Activated effector memory CD4-positive, alpha-beta T cell treated with anti-CD3 and anti-CD28 coated beads, Interleukin-2, amount 50 U/mL, for 16 hours (primary cell): ENCODE results near the gene HHATL.

Experiments
- DNase-seq: peaks from one replicate; pipeline ENCODE4 v3.0.0-alpha.2; 2020

The HHATL gene

GRCh38 chr3:42683875-42684598 lies 18.6 kb downstream of the HHATL start:
- DNase-seq: peak; percentile 67

DNA sequence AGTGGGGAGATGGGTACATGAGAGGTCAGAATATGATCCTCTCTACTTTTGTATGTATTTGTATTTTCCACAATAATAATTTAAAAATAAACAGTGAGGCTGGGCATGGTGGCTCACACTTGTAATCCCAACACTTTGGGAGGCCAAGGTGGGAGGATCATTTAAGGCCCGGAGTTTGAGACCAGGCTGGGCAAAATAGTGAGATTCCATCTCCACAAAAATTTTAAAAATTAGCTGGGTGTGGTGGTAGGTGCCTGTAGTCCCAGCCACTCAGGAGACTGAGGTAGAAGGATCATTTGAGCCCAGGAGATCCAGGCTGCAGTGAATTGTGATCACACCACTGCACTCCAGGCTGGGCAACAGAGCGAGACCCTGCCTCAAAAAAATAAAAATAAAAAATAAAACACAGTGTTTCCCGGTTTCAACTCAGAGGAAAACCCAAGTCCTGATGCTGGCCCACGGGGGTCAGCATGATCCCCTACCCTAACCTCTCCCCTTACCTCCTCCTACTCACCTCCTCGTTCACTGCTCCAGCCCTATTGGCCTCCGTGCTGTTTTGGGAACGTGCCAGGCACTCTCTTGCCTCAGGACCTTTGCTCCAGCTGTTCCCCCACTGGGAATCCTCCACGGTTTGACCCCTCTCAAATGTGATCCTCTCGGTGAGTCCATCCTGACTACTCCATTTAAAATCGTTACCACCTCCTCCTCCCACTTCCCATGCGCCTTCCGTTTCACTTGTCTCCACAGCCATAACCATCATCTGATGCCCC lies 20.1 kb downstream of the HHATL start:
- DNase-seq: no peak

GRCh38 chr3:42681361-42682038 lies 21.1 kb downstream of the HHATL start:
- no peak for DNase-seq

DNA sequence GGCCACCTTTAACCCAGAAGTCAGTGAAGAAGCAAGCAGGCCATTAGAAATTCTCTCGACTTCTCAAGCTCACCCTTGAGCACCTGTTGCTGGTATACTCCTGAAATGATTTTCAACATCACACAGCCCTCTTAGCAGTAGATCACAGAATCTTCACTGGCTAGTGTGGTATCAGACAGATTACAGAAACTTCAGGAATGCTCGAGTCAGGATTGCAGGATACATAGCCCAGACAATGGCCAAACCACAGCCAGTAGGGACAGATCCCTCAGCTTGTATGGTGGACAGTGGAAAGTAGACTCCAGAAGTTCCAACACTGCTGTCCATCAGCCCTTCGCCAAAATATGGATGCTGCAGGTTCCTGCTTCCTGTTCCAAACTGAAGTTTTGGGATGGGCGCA lies 21.8 kb downstream of the HHATL start:
- no peak for DNase-seq

DNA sequence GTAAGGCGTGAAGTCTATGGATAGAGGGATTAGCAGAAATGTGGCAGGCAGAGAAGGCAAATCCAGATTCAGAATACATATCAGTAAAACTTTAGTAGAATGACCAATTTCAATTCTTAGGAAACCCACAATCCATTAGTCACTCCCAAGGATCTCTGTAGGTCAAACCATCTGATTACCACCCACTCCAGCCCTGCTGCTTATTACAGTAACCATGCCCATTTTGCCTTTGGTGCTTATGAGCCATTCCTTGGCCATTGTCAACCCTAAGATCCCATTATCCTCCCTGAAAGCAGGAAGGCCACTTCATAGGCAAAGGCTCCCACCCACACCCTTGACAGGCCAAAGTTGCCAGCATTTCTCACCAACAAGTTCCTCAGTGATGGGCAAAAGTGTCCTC lies 22.3 kb downstream of the HHATL start:
- no peak for DNase-seq

DNA sequence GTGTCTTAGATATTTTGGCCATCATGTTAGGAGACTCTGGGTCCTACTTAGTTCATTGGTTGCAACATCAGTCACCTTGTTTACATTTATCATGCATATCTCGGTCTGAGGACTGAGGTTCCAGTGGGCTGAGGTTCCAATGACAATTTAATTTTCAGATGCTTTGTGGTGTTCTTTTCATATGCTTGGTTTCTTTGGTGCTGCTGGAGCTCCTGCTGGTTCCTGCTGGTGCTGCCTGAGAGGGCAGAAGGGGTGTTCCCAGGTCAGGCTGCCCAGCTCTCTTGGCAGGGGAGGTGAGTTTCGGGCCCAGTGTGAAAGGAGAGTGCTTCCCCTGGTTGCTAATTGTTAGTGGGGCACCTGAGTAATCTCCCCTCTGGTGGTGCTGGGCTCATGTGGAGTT lies 24.2 kb downstream of the HHATL start:
- DNase-seq: no peak

- no peak for DNase-seq
Observed at GRCh38 chr3:42675909-42676308, 26.7 kb downstream of the HHATL start.

DNA sequence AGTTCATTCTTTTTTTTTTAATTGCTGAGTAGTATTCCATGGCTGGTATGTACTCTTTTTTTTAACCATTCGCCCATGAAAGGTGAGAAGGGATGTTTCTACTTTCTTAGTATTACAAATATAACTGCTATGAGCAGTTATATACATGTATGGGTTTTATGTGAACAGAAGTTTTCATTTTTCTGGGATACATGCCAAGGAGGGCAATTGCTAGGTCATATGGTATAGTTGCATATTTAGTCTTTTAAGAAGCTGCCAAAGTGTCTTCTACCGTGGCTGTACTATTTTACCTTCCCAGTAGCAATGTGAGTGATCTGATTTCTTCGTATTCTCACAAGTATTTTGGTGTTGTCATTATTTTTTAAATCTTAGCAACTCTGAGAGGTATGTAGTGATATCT lies 28.5 kb downstream of the HHATL start:
- DNase-seq: no peak

DNA sequence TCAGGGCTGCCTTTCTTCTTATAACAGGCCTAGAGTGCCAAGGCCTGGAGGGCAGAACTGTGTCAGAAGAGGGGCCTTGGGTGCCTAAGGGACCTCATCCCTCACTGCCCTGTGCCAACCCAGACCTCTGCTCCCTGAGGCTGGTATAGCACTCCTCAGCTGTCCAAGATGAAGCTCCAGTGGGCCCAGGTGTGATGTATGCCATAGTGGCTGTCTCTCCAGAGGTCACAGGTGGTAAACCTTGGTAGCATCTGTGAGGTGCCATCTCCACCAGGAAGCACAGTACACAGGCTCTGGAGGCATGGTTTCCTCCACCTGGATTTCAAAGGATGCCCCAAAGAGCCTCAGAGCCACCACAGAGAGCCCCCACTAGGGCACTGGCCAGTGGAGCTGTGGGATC lies 29.5 kb downstream of the HHATL start:
- DNase-seq: peak; percentile 55

- no peak for DNase-seq
Observed at GRCh38 chr3:42672515-42672914, 30.1 kb downstream of the HHATL start.

GRCh38 chr3:42670670-42671069 lies 31.9 kb downstream of the HHATL start:
- peak; percentile 48 for DNase-seq

GRCh38 chr3:42670051-42670576 lies 32.5 kb downstream of the HHATL start:
- peak; percentile 6 for DNase-seq

- DNase-seq: peak; percentile 25
Observed at GRCh38 chr3:42668793-42669217, 33.8 kb downstream of the HHATL start.

DNA sequence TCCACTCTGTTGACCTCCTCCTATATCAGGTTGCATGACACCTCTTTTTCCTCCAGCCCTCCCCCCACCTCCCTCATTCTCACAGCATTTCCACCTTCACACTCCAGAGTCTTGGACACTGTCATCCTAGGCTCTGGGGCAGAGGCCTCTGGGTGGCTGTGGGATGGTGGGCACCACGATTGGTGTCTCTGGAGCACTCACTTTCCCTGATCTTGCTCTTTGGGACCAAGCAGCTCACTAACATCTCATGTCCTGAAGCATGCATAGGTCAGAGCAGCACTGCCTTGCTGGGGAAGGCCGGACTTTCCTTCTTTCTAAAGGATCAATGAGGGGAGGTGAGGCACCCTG lies 34.2 kb downstream of the HHATL start:
- no peak for DNase-seq

DNA sequence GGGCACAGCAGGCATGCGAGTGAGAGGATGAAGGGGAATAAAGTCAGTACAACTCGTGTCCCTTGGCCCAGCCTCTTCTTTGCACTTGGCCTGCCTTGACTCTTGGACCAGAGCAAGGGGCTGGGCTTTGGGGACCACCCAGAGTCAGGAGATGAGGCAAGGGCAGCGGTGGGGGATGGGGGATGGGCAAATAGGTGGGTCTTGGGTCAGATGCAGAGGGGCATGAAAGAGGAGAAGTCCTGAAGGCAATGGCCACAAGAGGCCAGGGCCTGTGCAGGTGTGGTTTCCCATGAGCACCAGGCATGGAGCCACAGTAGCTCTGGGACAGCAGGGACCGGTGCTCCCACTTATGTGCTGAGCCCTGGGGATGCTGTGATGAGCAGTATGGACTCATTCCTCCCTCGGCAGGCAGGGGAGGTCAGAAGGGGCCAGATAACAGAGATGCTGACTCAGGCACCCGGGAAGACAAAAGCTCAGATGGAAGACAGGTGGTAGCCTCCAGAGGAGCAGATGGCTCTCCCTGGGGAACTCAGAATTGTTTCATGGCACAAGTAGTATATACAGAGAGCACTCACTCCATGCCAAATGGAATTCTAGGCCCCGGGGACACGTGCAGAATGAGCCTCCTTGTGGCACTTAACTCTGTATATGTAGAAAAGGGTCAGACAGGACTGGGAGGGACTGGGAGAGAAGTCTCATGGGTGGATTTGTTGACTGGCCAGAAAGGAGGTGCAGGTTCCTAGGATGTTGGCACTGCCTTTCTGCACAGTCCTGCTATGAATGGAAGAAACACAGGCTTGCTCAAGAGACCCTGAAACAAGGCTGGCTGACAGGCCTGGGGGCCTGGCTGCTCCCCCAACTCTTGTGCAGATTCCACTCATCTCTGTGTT lies 34.8 kb downstream of the HHATL start:
- peak; percentile 48 for DNase-seq

DNA sequence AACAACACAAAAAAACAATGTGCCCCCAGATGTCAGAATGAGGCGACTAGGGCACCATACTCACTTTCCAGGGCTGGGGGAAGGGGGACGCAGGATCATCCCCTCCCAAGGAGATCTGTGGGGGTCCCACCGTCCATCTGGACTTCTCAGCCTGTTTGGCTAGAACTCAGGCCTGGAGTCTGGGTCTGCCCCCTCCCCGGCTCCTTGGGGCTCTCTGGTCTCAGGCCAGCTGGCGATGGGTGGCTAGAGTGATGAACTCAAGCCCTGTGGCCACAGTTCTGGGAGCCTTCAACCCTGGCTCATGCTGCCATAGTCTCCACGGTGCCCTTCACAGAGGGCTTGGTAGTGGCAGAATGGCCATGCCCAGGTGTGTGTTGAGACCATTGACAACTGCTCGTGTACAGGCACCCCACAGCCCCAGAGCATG lies 35.5 kb downstream of the HHATL start:
- peak; percentile 43 for DNase-seq

DNA sequence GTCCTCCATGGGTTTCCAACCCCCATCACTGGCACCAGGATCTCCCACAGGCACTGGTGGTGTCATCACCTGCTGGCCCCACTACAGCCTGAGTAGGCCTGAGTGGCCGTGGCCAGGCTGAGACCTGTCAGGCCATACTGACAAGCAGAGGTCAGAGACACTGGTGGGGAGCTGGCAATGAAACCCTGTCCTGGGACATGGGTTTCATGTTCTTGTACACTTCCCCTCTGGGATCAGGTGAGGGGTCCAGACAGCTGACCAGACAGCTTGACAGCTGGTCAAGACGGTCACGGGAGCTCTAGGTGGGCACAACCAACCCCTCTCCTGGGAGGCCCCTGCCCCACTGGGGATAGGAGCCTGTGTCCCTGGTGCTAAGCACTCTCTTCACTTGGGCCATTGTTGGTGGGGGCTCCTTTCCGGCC lies 36.0 kb downstream of the HHATL start:
- DNase-seq: peak; percentile 56

GRCh38 chr3:42666022-42666421 lies 36.6 kb downstream of the HHATL start:
- DNase-seq: peak; percentile 37

GRCh38 chr3:42665050-42665878 lies 37.3 kb downstream of the HHATL start:
- DNase-seq: peak; percentile 51

- peak; percentile 42 for DNase-seq
Observed at GRCh38 chr3:42664438-42664803, 38.2 kb downstream of the HHATL start.

- DNase-seq: peak; percentile 48
Observed at GRCh38 chr3:42663581-42664437, 38.8 kb downstream of the HHATL start.
